Thyroid gland (tissue), 4 donors: ENCODE data around the gene ITGA5. TPM values are rescaled to one million over a fixed set of nuclear protein-coding genes. Genes with fewer than 3 reads are reported as not detected.

Experiments
- DNase-seq, 2 donors: peaks; one replicate each; pipeline ENCODE4 v3.0.0-alpha.2; 2019
- H3K27ac ChIP-seq, 3 donors: fragments of 200-600 bp; sonication (generic); 1 replicate in 2 of 3; 2 replicates in 1 of 3; pipeline ENCODE4 v1.5.1; 2016 to 2019; ENCODE audit warnings: mild to moderate bottlenecking in 1 of 3, moderate library complexity in 1 of 3
- H3K27me3 ChIP-seq: fragments of 200-600 bp; sonication (generic); one replicate; pipeline ENCODE4 v1.5.1; 2019
- H3K36me3 ChIP-seq, 2 donors: fragments of 200-600 bp; sonication (generic); one replicate each; pipeline ENCODE4 v1.5.1; 2016 to 2019
- H3K4me1 ChIP-seq, 2 donors: fragments of 200-600 bp; sonication (generic); one replicate each; pipeline ENCODE4 v1.5.1; 2017 to 2019
- H3K4me3 ChIP-seq, 3 donors: fragments of 200-600 bp; sonication (generic); replicated peaks in 1 of 3; 1 replicate in 2 of 3; 2 replicates in 1 of 3; pipeline ENCODE4 v1.5.1; 2016; ENCODE audit warnings: mild to moderate bottlenecking in 1 of 3
- H3K9me3 ChIP-seq: fragments of 200-600 bp; sonication (generic); one replicate; pipeline ENCODE4 v1.5.1; 2017
- CTCF ChIP-seq, 6 experiments: fragments of 200-600 bp in 3 of 6; fragments of 450-650 bp in 3 of 6; sonication (generic) in 3 of 6; IDR thresholded peaks; one replicate each; pipeline ENCODE4 v1.5.1; 2016 to 2019; ENCODE audit warnings: antibody characterized with exemption in 6 of 6, mild to moderate bottlenecking in 2 of 6, inconsistent platforms in 1 of 6, moderate library complexity in 1 of 6
- POLR2A ChIP-seq, 2 donors: fragments of 450-650 bp; IDR thresholded peaks; one replicate each; pipeline ENCODE4 v1.6.1; 2017; ENCODE audit warnings: antibody characterized with exemption in 2 of 2, mild to moderate bottlenecking in 2 of 2, moderate library complexity in 1 of 2
- WGBS, 2 donors: methylation state at CpG; one replicate each; pipeline ENCODE4 v1.1.5; 2017; 5-methylcytosine and 5-hydroxymethylcytosine counted together
- intact Hi-C: fragments of 100-400 bp; cut with DNase I; formaldehyde crosslinking; loops from one replicate; pipeline ENCODE4 v1.15.1; 2023
- total RNA-seq, 4 donors: library from RNA; depleted of rRNA; stranded (reverse); fragments of >200 nt; gene quantifications; one replicate each; pipeline ENCODE4 v1.2.3, GENCODE V29; 2016

Gene ITGA5
- total RNA-seq, 4 donors from 2014 or later, result 40.3 to 64.5 (median 51.6) TPM

- 21 to 28% methylated on average over 21 to 23 of the region's 25 CpGs for WGBS, 2 donors
- H3K4me1 ChIP-seq, result peaks cover 6 to 39% of the 10 kb centered on the region in 2 donors
- no peaks in the 10 kb centered on the region for H3K27me3 ChIP-seq
- H3K9me3 ChIP-seq, result no peaks in the 10 kb centered on the region
- DNase-seq, result no peak
- peak overlapping the region; percentile 58 to 89 (median 84) for H3K27ac ChIP-seq
- peak overlapping the region in 2 of 3 donors; percentile 77 to 87 for H3K4me3 ChIP-seq
- intact Hi-C loops, result no loop called here
- no peak for TF ChIP-seq CTCF (IDR thresholded peaks at IDR 0.05)
- no peak for TF ChIP-seq POLR2A (IDR thresholded peaks at IDR 0.05)
- no peaks in the 10 kb centered on the region for H3K36me3 ChIP-seq
Observed at GRCh38 chr12:54417712-54418440, 1.2 kb downstream of the ITGA5 start.

- H3K4me1 ChIP-seq, result peaks cover 6 to 48% of the 10 kb centered on the region in 2 donors
- WGBS, 2 donors, result 63 to 68% methylated on average over 5 of the region's 5 CpGs
- no peak for DNase-seq
- no peaks in the 10 kb centered on the region for H3K9me3 ChIP-seq
- TF ChIP-seq CTCF (IDR thresholded peaks at IDR 0.05), result no peak
- TF ChIP-seq POLR2A (IDR thresholded peaks at IDR 0.05), result no peak
- peak overlapping the region in 2 of 3 donors; percentile 84 to 89 for H3K27ac ChIP-seq
- intact Hi-C loops, result no loop called here
- H3K4me3 ChIP-seq, result peak overlapping the region in 1 of 3 donors; percentile 87
- H3K36me3 ChIP-seq, result no peaks in the 10 kb centered on the region
- no peaks in the 10 kb centered on the region for H3K27me3 ChIP-seq
Observed at GRCh38 chr12:54416687-54417603, 2.1 kb downstream of the ITGA5 start.

- peaks cover 6 to 53% of the 10 kb centered on the region in 2 donors for H3K4me1 ChIP-seq
- peak; percentile 29 to 45 for DNase-seq
- peak overlapping the region in 2 of 3 donors; percentile 46 to 84 for H3K27ac ChIP-seq
- WGBS, 2 donors, result 68 to 77% methylated on average over 4 of the region's 4 CpGs
- H3K36me3 ChIP-seq, result no peaks in the 10 kb centered on the region
- H3K27me3 ChIP-seq, result no peaks in the 10 kb centered on the region
- no peaks in the 10 kb centered on the region for H3K9me3 ChIP-seq
- intact Hi-C loops, result no loop called here
- no peak overlapping the region for H3K4me3 ChIP-seq
- no peak for TF ChIP-seq CTCF (IDR thresholded peaks at IDR 0.05)
- TF ChIP-seq POLR2A (IDR thresholded peaks at IDR 0.05), result no peak
Observed at GRCh38 chr12:54415221-54415929, 3.7 kb downstream of the ITGA5 start.

- H3K4me3 ChIP-seq, result no peak overlapping the region
- 65 to 72% methylated on average over 9 of the region's 9 CpGs for WGBS, 2 donors
- peak in 1 of 2 donors; percentile 43 for DNase-seq
- TF ChIP-seq CTCF (IDR thresholded peaks at IDR 0.05), result no peak
- no peak for TF ChIP-seq POLR2A (IDR thresholded peaks at IDR 0.05)
- peaks cover 0 to 52% of the 10 kb centered on the region in 2 donors for H3K4me1 ChIP-seq
- H3K36me3 ChIP-seq, result peaks cover 0 to 6% of the 10 kb centered on the region in 2 donors
- no peaks in the 10 kb centered on the region for H3K9me3 ChIP-seq
- intact Hi-C loops, result no loop called here
- peak overlapping the region; percentile 41 to 66 (median 58) for H3K27ac ChIP-seq
- no peaks in the 10 kb centered on the region for H3K27me3 ChIP-seq
Observed at GRCh38 chr12:54413284-54414190, 5.5 kb downstream of the ITGA5 start.
